CD4-positive, alpha-beta T cell (primary cell): Measurements from ENCODE around the gene HSPG2. TPM values are rescaled to one million over a fixed set of nuclear protein-coding genes. Genes with fewer than 3 reads are reported as not detected.

Source experiments
- ATAC-seq: fragments of 200-7000 bp; cut with Tn5 transposase; one replicate; pipeline ENCODE4 v1.10.0; 2022; ENCODE audit warnings: mild to moderate bottlenecking; ENCODE audit not compliant: poor library complexity
- CTCF ChIA-PET: fragments of 350-600 bp; sonication (Branson Sonifier 250); formaldehyde crosslinking; loops from one replicate; lab custom pipeline; 2021; ENCODE audit warnings: antibody characterized with exemption, inconsistent platforms; lab: Charles Lee
- POLR2A ChIA-PET: fragments of 350-600 bp; sonication (Branson Sonifier 250); formaldehyde crosslinking; loops from one replicate; lab custom pipeline; 2021; ENCODE audit warnings: antibody characterized with exemption, inconsistent platforms; lab: Charles Lee
- DNase-seq, 14 experiments: peaks; one replicate each; pipeline ENCODE4 v3.0.0-alpha.2; 2013 to 2020; ENCODE audit warnings: mixed read lengths in 2 of 14
- H3K27ac ChIP-seq, 2 donors: one replicate each; pipeline versions ENCODE4 v1.5.1 to v1.7.0; 2013; ENCODE audit warnings: low read length in 2 of 2, low read depth in 1 of 2, mild to moderate bottlenecking in 1 of 2
- H3K27me3 ChIP-seq, 2 experiments: 1 replicate in 1 of 2; 2 replicates in 1 of 2; pipeline versions ENCODE4 v1.6.1 to v1.7.0; 2013; ENCODE audit warnings: low read length in 2 of 2, control low read depth in 1 of 2, mild to moderate bottlenecking in 1 of 2, moderate library complexity in 1 of 2; ENCODE audit not compliant: insufficient read depth in 2 of 2, control insufficient read depth in 1 of 2
- H3K36me3 ChIP-seq: one replicate; pipeline ENCODE4 v1.6.1; 2013; ENCODE audit warnings: low read length, control low read depth; ENCODE audit not compliant: insufficient read depth
- H3K4me1 ChIP-seq: one replicate; pipeline ENCODE4 v1.6.1; 2013; ENCODE audit warnings: low read length, control low read depth; ENCODE audit not compliant: insufficient read depth
- H3K4me3 ChIP-seq: one replicate; pipeline ENCODE4 v1.5.1; 2013; ENCODE audit warnings: mild to moderate bottlenecking, low read length, moderate library complexity
- H3K9me3 ChIP-seq, 2 experiments: 1 replicate in 1 of 2; 2 replicates in 1 of 2; pipeline versions ENCODE4 v1.6.1 to v1.7.0; 2013; ENCODE audit warnings: low read length in 2 of 2, mild to moderate bottlenecking in 2 of 2, control low read depth in 1 of 2, moderate library complexity in 1 of 2; ENCODE audit not compliant: control insufficient read depth in 1 of 2, insufficient read depth in 1 of 2
- H3K27ac Mint-ChIP-seq: one replicate; pipeline ENCODE4 v1.8.0; 2020; ENCODE audit warnings: mixed read lengths
- H3K27me3 Mint-ChIP-seq: one replicate; pipeline ENCODE4 v1.8.0; 2021; ENCODE audit warnings: mixed read lengths
- H3K36me3 Mint-ChIP-seq: one replicate; pipeline ENCODE4 v1.8.0; 2021; ENCODE audit warnings: low read depth, mixed read lengths
- H3K4me1 Mint-ChIP-seq: one replicate; pipeline ENCODE4 v1.8.0; 2021; ENCODE audit warnings: low read depth, mixed read lengths
- H3K4me3 Mint-ChIP-seq: one replicate; pipeline ENCODE4 v1.8.0; 2020; ENCODE audit warnings: mild to moderate bottlenecking, mixed read lengths
- H3K9me3 Mint-ChIP-seq: one replicate; pipeline ENCODE4 v1.8.0; 2020; ENCODE audit warnings: mixed read lengths
- CTCF ChIP-seq: fragments of 200-600 bp; IDR thresholded peaks from one replicate; pipeline ENCODE4 v1.8.0; 2022; ENCODE audit warnings: antibody characterized with exemption, mild to moderate bottlenecking
- intact Hi-C, 2 experiments: fragments of 100-400 bp; cut with DNase I in 1 of 2; cut with micrococcal nuclease in 1 of 2; formaldehyde crosslinking; loops; one replicate each; pipeline versions ENCODE4 v1.15.1 to v1.9.0; 2023 to 2025; cut with DNase I, micrococcal nuclease
- total RNA-seq, 174 experiments: library from RNA in 2 of 174; stranded (reverse) in 2 of 174; gene quantifications; one replicate each; pipeline ENCODE4 v1.2.3 and lab custom pipeline; 2021 to 2026

Gene HSPG2
- total RNA-seq, 2 experiments from 2014 or later = 10.8 to 11.0 TPM

- DNase-seq = no peak
- Histone ChIP-seq H3K4me3 (no peak overlapping the region), H3K27ac (no peak overlapping the region), H3K36me3 (peaks cover 4% of the 10 kb centered on the region), H3K4me1 (no peaks in the 10 kb centered on the region), H3K9me3 (peaks cover 5 to 32% of the 10 kb centered on the region in 2 experiments), H3K27me3 (no peaks in the 10 kb centered on the region)
- Mint-ChIP-seq H3K36me3 (peaks cover 34% of the 10 kb centered on the region), H3K4me3 (no peak overlapping the region), H3K27me3 (no peaks in the 10 kb centered on the region), H3K9me3 (peaks cover 7% of the 10 kb centered on the region), H3K27ac (no peak overlapping the region), H3K4me1 (no peaks in the 10 kb centered on the region)
- no peak for ATAC-seq
- POLR2A ChIA-PET = no interaction called here
- TF ChIP-seq CTCF = no peak
- CTCF ChIA-PET = no interaction called here
- intact Hi-C loops = no loop called here
These were observed 101.1 kb downstream of the HSPG2 start for GRCh38 chr1:21836010-21836409.

GRCh38 chr1:21834666-21835065 lies 102.4 kb downstream of the HSPG2 start:
- no peak overlapping the region for H3K27ac Mint-ChIP-seq
- ATAC-seq (no peak), DNase-seq (no peak)
- no peaks in the 10 kb centered on the region for H3K27me3 ChIP-seq
- no peaks in the 10 kb centered on the region for H3K4me1 ChIP-seq
- no peak for TF ChIP-seq CTCF
- H3K36me3 Mint-ChIP-seq = peaks cover 34% of the 10 kb centered on the region
- intact Hi-C loops = no loop called here
- no peaks in the 10 kb centered on the region for H3K4me1 Mint-ChIP-seq
- no peak overlapping the region for H3K4me3 ChIP-seq
- ChIA-PET POLR2A (no interaction called here), CTCF (interaction anchor here (0.5 kb wide), 1 partner anchor 27 kb away, joined by 3 read pairs; no protein-coding TSS in a partner anchor)
- peaks cover 5 to 32% of the 10 kb centered on the region in 2 experiments for H3K9me3 ChIP-seq
- no peaks in the 10 kb centered on the region for H3K27me3 Mint-ChIP-seq
- no peak overlapping the region for H3K27ac ChIP-seq
- peaks cover 4% of the 10 kb centered on the region for H3K36me3 ChIP-seq
- peaks cover 7% of the 10 kb centered on the region for H3K9me3 Mint-ChIP-seq
- H3K4me3 Mint-ChIP-seq = no peak overlapping the region

- no peak overlapping the region for H3K27ac Mint-ChIP-seq
- POLR2A ChIA-PET = no interaction called here
These were observed 103.0 kb downstream of the HSPG2 start for GRCh38 chr1:21834094-21834493.

More at GRCh38 chr1:21834094-21834493, 103.0 kb downstream of the HSPG2 start:
- H3K9me3 ChIP-seq = peaks cover 5 to 32% of the 10 kb centered on the region in 2 experiments
- Mint-ChIP-seq H3K4me1 (no peaks in the 10 kb centered on the region), H3K36me3 (peaks cover 34% of the 10 kb centered on the region), H3K9me3 (peaks cover 7% of the 10 kb centered on the region), H3K27me3 (no peaks in the 10 kb centered on the region), H3K4me3 (no peak overlapping the region)
- DNase-seq (no peak), ATAC-seq (no peak)
- H3K4me3 ChIP-seq = no peak overlapping the region
- intact Hi-C loops = no loop called here
- H3K27me3 ChIP-seq = no peaks in the 10 kb centered on the region
- no peaks in the 10 kb centered on the region for H3K4me1 ChIP-seq
- peaks cover 4% of the 10 kb centered on the region for H3K36me3 ChIP-seq
- TF ChIP-seq CTCF = no peak
- no peak overlapping the region for H3K27ac ChIP-seq
- CTCF ChIA-PET = interaction anchor here (0.5 kb wide), 1 partner anchor 28 kb away, joined by 3 read pairs; no protein-coding TSS in a partner anchor
